GM19193 (cell line): ENCODE measurements around the gene KIAA1217.

ENCODE experiments used
- POLR2A ChIP-seq: IDR thresholded peaks from 4 replicates; pipeline ENCODE4 v1.6.1; 2011; ENCODE audit not compliant: insufficient read depth, insufficient read length; ENCODE audit errors: extremely low read depth

KIAA1217 gene

DNA sequence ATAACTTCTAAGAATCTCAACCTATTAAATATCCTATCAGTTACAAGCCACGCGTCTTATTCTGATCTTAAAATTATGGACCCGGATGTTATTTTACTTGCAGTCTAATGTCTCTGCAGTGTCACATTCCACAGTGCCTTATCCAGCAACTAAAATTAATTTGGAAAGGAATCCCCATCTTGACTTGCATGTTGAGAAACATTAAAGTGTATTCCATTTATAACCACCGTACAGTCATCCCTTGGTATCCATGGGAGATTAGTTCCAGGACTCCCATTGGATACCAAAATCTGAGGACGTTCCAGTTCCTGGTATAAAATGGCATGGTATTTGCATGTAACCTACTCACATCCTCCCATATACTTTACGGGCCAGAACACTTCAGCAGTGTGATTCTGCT is 320.0 kb downstream of the KIAA1217 start:
- TF ChIP-seq POLR2A = no peak

DNA sequence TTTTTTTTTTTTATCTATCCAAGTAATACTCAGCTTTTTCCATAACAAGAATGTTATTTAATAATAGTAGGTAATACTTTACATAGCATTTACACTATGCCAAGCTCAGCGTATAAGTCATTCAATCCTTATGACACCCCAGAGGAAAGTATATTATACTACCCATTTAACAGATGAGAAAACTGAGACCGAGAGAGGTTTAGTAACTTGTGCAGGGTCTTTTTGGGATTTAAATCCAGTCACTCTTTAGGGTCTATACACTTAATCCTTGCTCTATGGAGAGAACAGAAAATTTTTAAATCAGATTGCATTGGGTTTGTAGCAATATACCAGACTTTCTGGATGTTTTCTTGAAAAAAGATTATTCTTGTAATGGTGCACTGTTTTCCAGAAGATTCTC is 322.5 kb downstream of the KIAA1217 start:
- no peak for TF ChIP-seq POLR2A

DNA sequence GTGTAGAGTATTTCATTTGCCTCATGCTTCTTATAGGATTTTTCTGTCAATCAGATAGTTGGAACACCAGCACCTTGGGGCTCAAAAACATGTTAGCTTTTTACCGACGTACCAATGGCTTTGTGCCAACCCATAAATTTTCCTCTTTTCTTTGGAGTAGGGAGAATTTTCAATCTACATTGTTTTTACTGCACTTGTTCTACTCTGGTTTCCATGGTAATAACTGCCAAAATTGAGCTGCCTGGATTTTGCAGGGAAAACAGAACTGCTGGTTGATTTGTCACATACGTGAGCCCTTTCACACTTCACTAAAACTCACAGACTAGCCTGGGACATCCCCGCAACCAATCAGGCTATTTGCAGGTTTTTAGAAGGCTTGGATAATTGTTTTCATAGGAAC is 325.0 kb downstream of the KIAA1217 start:
- TF ChIP-seq POLR2A = no peak

DNA sequence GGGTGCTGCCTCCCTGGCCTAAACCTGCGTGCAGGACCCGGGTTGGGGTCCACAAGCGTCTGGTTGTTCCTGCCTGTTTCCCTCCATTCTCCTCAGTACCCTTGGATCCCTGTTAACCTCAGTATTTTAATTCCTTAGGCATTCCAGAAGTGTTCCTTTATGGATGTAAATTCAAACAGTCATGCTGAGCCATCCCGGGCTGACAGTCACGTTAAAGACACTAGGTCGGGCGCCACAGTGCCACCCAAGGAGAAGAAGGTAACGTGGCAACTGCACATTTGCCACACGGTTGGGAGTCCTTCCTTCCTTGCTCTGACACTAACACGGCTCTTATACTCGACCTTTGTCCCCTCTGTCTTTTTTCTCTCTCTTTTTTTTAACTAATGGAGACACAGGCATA is 327.7 kb downstream of the KIAA1217 start:
- TF ChIP-seq POLR2A = no peak

DNA sequence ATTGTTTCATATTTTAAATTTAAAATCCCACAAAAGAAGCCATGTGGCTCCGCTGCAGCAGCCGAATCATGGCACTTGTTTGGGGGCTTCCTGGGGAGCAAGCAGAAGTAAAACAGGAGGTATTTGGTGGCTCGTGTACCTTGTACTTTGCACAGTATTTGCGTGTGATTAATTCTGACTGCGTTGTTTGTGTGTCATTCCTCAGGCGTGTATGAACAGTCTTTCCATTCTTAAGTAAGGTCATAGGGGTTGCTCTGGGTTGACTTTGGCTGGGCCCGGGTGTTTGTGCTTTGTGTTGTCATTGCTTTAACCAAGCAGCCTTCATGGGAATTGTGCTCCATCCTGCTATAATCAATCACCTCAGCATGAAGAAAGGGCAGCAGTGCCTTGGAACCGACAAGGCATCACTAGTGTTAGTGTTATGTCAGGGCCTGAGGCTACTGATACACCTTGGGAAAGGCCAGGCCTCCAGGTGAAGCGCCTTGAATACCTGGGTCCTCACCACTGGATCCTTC is 332.4 kb downstream of the KIAA1217 start:
- no peak for TF ChIP-seq POLR2A

DNA sequence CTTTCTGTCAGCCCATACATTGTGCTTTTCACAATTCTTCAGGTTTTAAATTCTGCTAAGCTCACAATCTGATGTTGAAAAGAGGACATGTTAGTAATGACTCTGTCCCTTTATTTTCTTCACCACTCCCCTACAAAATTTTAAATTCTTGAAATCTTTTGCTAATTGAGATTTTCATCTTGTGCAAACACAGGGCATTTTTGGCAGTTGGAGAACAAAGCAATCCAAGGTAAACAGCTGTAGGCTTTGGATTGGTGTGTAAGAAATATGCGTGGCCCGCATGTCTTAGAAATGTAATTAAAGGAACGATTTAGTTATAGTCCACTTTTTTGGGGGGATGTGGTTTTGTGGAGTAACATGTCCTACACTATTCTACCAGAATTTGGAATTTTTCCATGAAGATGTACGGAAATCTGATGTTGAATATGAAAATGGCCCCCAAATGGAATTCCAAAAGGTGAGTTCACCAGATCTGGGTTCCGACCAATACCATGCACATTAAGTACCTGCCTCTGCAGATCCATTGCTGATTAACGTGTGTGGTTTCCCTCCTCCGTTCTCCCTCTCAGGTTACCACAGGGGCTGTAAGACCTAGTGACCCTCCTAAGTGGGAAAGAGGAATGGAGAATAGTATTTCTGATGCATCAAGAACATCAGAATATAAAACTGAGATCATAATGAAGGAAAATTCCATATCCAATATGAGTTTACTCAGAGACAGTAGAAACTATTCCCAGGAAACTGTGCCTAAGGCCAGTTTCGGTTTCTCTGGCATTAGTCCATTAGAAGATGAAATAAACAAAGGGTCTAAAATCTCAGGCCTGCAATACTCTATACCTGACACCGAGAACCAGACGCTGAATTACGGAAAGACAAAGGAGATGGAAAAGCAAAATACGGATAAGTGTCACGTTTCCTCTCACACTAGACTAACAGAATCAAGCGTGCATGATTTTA is 333.7 kb downstream of the KIAA1217 start:
- no peak for TF ChIP-seq POLR2A

DNA sequence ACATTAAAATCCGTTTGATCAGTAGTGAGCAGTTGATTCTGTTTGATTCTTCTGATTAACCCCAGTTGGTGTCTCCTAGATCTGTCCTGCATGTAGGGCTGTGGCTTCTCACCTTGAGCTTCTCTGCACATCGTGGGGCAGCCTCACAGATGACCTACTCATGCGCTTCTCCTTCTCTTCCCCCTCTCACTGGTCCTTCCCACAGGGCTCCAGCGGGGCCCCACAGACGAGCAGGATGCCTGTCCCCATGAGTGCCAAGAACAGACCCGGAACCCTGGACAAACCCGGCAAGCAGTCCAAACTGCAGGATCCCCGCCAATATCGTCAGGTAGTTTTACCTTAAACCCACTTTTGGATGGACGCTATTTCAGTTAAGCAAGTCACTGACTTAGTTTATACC is 335.8 kb downstream of the KIAA1217 start:
- no peak for TF ChIP-seq POLR2A

DNA sequence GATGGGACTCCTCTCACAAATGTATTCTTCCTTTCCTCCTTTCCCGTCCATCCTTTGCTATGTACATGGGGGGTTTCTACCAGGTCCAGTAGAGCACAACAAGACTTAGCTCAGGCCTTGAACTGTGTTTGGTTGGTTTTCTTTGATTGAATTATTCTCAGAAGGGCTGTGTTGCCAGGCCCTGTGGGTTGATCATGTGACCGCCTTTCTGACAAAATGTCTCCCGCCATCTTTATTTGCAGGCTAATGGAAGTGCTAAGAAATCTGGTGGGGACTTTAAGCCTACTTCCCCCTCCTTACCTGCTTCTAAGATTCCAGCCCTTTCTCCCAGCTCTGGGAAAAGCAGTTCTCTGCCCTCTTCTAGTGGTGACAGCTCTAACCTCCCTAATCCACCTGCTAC is 336.6 kb downstream of the KIAA1217 start:
- TF ChIP-seq POLR2A = no peak

DNA sequence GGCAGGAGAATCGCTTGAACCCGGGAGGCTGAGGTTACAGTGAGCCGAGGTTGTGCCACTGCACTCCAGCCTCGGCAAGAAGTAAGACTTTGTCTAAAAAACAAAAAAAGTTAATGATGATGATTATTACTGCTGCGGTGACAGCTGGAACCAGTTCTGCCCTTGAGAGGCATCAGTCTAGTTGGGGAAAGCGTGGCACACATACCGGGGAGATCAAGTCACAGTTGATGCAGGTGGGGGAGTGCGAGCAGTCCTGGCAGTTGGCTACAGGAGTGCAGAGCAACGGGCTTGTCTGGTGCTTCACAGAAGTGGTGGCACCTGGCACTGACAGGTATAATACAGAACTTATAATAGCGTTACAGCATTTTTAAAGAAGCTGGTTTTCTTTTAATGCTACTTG is 341.7 kb downstream of the KIAA1217 start:
- no peak for TF ChIP-seq POLR2A

DNA sequence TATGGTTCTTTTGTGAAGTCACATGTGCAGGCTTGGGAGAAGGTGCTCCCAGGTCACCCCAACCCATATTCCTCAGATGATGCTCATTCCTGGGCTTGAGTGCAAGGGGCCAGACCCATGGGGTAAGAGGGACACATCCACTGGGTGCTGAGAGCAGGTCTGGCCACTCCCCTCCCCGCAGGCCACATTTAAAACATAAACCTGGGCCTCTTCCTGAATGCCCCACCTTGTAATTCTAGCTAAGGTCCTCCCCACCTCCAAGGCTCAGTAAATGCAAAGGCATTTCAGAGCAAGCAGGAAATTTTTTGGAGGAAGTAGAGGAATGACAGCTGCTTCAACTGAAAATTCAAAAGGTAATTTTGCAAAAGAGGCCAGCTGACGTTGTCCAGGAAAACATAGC is 342.2 kb downstream of the KIAA1217 start:
- TF ChIP-seq POLR2A = no peak

DNA sequence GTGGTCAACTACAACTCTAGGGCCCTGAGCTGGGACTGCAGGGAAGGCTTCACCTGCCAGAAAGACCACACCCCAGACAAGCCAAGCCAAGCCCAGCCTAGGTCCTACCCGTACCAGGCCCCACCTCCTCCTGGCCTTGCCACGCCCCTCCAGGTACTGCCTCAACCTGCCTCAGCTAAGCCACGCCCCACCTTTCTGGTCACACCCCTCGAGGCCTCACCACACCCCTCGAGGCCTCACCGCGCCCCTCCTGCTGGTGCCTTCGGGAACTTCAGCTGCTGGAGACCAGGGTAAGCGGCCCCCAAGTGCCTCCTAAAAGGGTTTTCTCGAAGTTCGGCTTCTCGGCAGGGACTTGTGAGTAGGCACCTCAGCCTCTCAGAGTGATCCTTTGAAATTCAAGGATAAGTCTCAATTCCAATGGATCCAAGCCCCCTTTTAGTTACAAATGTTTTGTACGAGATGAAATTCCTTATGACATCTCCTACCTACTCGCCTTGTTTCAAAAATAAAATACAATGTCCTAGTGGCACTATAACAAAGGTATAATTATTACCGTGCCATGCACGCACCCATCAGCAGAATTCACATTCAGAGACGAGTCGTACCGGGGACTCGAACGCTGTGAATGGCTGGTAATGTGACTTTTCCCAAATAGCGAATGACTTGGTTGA is 343.5 kb downstream of the KIAA1217 start:
- no peak for TF ChIP-seq POLR2A

DNA sequence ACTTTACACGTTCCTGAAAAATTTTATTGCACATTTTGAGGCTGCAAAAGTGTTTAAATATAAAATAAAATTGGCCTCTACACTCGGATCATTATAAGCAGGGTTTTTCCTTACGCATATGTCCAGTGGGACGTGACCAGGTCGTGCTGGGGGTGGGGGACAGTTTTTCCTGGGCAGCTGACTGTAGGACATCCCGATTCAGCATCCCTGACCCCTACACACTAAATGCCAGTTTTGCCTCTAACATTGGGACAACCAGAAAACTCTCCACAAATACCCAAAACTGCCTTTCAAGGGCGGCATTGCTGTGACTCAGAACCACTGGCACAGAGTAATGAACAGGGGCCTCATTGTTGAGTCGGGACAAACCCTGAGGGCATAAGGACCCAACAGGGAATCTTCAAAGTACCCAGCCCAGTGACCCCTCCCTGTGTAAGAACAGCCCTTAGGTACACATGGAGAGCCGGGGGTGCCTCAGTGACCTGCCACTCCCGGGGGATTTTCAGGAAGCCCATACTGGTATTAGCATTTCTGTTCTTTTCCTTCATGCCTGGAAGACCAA is 344.2 kb downstream of the KIAA1217 start:
- TF ChIP-seq POLR2A = no peak

DNA sequence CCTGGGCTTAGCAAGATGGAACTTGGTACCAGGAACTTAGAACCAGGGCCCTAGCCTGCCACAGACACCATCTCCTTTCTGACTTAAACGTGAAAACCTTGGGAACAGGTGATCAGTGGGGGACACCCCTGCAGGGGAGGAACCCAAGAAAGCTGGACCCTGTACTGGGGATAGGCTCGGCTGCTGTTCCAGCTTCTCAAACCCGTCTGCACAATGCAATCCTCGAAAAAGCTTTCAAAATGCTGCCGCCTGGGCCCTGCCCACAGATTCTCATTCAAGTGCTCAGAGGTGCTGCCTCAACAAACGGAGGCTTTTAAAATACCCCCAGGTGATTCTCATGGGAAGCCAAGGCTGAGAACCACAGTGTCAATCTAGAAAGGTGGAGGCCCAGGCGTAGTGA is 345.1 kb downstream of the KIAA1217 start:
- TF ChIP-seq POLR2A = no peak

DNA sequence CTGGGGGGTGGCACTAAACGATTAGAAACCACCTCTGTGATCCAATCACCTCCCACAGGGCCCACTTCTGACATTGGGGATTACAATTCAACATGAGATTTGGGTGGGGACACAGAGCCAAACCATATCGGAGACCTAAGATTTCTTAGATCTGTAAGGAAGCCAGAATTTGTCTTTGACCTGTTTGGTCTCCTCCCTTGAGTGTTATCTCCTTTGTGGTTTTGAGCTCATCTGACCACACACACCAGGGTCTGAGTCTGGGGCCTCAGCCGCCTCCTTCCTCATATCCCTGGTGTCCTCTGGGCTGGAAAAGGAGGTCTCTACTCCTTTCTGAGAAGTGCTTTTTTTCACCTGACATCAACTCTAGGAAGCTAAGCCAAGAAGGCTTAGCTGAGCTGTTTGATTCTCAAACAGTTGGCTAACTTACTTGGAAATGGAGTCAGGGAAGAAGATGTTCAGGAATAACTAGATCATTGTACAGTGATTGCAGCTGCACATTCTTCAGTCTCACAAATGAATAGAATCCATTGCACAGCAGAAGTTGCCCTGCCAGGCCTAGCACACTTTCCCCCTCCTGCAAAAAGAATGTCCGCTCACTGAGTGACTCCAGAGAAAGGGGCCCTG is 347.3 kb downstream of the KIAA1217 start:
- TF ChIP-seq POLR2A = no peak

DNA sequence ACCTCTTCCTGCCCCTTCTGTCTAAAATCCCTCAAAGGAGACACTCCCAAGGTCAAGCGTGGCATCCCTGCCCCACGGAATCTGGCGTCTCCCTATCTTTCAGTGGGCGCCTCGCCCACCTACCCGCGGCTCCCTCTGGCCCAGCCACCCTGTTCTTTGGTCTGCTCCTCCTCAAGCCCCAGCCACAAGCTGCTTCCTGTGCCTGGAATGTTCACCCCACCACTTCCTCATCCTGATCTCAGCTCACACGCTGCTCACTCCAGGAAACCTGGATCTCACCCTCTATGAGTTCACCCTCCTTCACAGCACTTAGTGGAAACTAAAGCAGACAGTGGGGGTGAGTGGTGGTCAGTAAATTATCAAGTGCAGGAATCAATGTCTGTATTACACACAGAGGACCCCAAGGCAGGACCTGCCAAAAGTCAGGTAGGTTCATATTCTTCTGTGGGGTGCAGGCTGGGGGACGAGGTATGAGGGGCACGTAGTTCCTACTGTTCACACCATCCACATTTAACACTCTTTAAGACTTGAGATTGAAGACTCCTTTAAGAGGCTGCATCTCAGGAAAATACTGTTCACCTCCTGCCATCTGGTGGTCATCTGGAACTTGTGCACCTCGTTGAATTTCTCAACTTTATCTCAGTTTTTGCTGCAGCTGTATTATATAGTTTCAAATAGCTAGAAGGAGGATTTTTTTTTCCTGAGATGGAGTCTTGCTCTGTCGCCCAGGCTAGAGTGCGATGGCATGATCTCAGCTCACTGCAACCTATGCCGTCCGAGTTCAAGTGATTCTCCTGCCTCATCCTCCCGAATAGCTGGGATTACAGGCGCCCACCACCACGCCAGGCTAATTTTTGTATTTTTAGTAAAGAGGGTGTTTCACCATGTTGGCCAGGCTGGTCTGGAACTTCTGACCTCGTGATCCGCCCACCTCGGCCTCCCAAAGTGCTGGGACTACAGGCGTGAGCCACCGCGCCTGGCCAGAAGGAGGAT is 348.1 kb downstream of the KIAA1217 start:
- no peak for TF ChIP-seq POLR2A

DNA sequence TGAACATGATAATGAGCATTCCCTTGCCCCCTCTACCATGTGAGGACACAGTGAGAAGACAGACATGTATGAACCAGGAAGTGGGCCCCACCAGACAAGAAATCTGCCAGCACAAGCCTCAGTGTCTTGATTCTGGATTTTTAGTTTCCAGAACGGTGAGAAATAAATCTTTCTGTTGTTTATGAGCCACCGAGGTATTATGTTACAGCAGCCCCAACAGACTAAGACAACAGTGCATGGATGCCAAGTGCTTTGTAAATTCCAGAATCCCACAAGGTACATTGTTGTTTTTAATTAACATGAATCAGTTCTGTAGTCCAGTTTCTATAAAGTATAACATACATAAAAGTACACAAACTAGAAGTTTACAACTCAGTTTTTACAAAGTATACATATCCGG is 352.5 kb downstream of the KIAA1217 start:
- TF ChIP-seq POLR2A = no peak
